Heart left ventricle (tissue), 13 donors: ENCODE measurements around the gene CSPG4.

Experiments used
- POLR2A ChIP-seq, 2 donors: fragments of 450-650 bp; IDR thresholded peaks; one replicate each; pipeline ENCODE4 v1.6.1; 2017; ENCODE audit warnings: antibody characterized with exemption in 2 of 2, mild to moderate bottlenecking in 2 of 2, moderate library complexity in 2 of 2
- TF ChIP-seq, protein P1 (sequence below), 12 donors: fragments of 200-600 bp; sonication (generic) in 4 of 12; IDR thresholded peaks; one replicate each; pipeline versions ENCODE4 v1.5.0 to v1.8.0; 2018 to 2022; ENCODE audit warnings: antibody characterized with exemption in 12 of 12, mild to moderate bottlenecking in 5 of 12
- donor health status: ischemic (EF 13 %, LVEDD 7.1; RV severe dilation, severe dysfunction).
- donor health status: DM: no; HTN: yes; CAD: no.
- donor health status: DM: no; HTN: no; CAD: no.
- donor health status: ischemic (EF 25% LVEDD 6.9; RV normal size, moderate dysfunction).
- donor health status: ischemic (EF 25% LVEDD 5.7; RV mildly dilated, moderate dysfunction).
- donor health status: ischemic (EF 35%, LVEDD 5.7; RV mildly dilated, moderate dysfunction).
- donor health status: nonischemic (EF 11% LVEDD 7.7; RV severe dilation, severe dysfunction).
- donor health status: DM: yes; HTN: yes; CAD: no.
- donor health status: PGD.
- donor health status: ischemic (EF 29% LVEDD 5.4; RV normal size, mild dysfunction).
- donor health status: nonischemic (EF 23%, LVEDD 6.1; RV moderate dilation, normal function).

GRCh38 chr15:75697523-75697922, 15.1 kb downstream of the CSPG4 start:
- TF ChIP-seq POLR2A (IDR thresholded peaks at IDR 0.05): no peak
- TF ChIP-seq, protein P1, sequence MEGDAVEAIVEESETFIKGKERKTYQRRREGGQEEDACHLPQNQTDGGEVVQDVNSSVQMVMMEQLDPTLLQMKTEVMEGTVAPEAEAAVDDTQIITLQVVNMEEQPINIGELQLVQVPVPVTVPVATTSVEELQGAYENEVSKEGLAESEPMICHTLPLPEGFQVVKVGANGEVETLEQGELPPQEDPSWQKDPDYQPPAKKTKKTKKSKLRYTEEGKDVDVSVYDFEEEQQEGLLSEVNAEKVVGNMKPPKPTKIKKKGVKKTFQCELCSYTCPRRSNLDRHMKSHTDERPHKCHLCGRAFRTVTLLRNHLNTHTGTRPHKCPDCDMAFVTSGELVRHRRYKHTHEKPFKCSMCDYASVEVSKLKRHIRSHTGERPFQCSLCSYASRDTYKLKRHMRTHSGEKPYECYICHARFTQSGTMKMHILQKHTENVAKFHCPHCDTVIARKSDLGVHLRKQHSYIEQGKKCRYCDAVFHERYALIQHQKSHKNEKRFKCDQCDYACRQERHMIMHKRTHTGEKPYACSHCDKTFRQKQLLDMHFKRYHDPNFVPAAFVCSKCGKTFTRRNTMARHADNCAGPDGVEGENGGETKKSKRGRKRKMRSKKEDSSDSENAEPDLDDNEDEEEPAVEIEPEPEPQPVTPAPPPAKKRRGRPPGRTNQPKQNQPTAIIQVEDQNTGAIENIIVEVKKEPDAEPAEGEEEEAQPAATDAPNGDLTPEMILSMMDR (IDR thresholded peaks at IDR 0.05): no peak
